Right kidney (tissue), 9 donors: Measurements from ENCODE around the gene HMCN1.

ENCODE experiments used
- DNase-seq: peaks from one replicate; pipeline ENCODE4 v3.0.0-alpha.2; 2016
- long read RNA-seq, 8 donors: transcript quantifications; one replicate each; lab custom pipeline, GENCODE V29; 2026

HMCN1 gene
- long read RNA-seq, donor 1, result 0 reads
- long read RNA-seq, donor 2, result 0 reads
- long read RNA-seq, donor 3, partial matches to known transcripts, result 0 of 1 reads
- long read RNA-seq, donor 3, other reads (novel, unspliced or antisense), result 0 of 1 reads
- long read RNA-seq, donor 4, partial matches to known transcripts, result 5 of 5 reads
- long read RNA-seq, donor 4, other reads (novel, unspliced or antisense), result 0 of 5 reads
- long read RNA-seq, donor 5, result 0 reads
- long read RNA-seq, donor 6, result 0 reads
- long read RNA-seq, donor 7, partial matches to known transcripts, result 10 of 10 reads
- long read RNA-seq, donor 7, other reads (novel, unspliced or antisense), result 0 of 10 reads
- long read RNA-seq, donor 8, result 0 reads

DNA sequence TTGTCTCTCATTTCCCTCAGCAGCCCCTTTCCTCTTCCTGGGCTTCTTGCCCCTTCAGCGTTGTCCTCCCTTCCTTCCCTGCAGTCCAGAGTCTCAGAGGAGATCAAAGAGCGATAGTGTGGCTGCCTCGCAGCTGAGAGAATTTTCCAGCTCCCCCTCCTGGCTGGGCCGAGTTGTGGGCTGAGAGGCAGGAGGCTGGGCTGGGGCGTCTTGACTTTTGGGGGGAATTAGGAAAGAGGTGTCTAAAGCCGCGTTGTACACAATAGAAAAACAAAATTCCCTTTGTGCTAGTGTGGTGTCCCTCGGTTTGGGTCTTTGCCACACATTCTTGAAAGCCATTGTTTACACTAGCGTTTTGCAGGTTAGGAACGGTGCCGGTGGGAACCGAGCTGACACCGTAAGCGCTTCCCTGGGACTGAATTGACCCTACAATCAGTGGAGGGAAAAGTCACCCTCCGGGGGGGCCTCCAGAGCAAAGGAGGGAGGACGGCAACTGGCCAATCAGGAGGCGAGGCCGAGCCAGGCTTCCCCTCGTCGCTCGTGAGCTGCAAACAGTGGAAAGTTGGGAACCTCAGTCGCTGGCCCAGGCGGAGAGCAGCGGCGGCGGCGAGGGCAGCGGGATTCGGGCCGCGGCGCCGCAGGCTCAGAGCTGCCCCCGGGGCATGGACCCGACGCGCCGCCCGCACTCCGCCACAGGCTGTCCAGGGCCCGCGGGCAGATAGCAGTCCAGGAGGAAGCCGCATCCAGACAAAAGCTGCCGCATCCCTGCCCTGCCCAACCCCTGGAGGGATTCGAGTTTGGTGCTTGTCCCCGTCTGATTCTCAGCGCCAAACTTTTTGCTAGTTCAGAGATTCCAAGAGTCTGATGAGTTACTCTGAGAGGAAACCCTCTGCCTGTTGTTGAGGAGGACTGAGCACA is at the start of gene HMCN1:
HMCN1 (plus strand) TSS at position 574 of the 918 bp plus-strand sequence. CDS start 389 bp downstream, outside the sequence.
- DNase-seq, result peak; percentile 90

DNA sequence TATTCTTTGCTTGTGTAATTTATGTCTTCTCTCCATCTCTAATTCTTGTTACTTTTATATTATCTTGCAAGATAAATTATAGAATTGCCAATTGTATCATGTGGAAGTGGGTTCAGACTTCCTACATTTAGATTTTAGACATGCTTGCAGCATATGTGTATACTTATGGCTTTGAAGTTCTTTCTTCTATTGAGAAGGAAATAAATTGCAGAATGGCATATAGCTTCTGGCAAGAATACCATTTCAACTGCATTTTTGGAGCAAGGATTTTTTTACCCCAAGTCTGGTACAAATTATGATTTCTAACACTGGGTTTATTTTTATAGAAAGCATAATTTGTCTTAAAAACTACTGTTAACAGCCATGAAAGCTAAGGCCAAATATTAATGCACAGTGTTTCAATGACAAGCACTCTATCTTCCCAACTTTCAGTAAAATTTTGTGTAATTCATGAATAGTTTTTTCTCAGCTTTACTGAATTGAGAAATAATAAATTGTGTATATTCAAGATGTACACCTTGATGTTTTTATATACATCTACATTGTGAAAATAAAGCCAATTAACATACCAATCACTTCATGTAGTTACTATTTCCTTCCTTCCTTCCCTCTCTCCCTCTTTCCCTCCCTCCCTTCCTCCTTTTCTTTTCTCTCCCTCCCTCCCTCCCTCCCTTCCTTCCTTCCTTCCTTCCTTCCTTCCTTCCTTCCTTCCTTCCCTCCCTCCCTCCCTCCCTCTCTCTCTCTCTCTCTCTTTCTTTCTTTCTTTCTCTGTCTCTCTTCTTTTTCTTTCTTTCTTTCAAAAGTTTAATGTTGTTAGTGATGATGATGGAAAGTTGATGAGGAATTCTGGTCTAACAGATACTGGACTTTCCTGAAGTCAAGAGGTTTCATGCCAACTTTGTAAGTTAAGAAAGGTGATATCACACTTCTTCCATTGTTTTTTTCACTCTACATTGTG is 47.1 kb upstream of the HMCN1 start:
- DNase-seq, result no peak

DNA sequence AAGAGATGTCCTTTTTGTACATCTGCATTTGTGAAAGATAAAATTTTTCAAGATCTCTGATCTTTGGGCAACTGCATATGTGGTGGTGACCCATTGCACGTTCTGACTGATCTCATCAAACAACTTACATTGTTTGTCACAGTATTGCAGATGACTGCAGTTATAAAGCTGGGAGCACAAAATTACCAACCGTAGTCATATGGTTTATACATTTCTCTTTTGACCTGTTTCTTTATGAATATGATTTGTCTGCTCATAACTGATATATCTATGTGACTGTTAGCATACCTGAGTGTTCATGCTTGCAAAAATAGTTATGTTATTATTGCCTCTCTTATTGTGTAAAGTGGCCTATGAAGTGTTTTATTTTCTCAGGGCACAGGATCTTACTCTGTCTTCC is 43.7 kb upstream of the HMCN1 start:
- no peak for DNase-seq

DNA sequence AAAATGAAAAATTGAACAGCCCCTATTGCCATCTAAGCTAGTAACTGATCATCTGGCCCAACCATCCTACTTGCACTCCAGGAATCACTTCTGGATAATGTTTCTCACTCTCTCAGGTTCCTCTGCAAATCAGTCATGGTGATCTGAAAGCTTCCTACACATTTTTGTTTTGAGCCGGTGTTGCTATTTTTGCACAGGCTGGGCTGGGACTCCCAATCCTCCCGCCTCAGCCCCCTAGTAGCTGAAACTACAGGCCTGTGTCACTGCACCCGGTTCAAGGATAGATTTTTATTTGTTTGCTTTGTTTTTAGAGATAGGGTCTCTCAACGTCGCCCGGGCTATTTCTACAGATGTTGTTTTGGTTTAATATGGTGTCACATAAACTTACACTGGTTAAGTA is 40.5 kb upstream of the HMCN1 start:
- no peak for DNase-seq

DNA sequence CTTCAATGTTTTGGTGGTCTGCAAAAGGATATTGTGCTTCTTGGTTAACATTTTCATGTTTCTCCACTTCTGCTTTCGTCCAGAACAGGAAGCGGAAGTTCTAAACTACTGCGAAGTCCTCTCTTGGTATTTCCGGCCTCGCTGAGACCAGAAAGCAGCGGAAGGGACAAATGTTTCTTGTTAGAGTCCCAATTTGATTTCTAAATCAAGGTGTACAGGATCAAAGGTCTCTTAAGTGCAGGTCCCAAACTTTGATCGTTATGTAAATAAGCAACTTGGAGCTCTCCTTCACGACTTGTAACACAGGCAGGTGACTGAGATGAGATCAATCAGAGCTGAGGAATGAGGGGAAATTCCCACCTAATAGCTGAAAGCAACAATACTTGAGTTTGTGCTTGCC is 40.1 kb upstream of the HMCN1 start:
- DNase-seq, result no peak

DNA sequence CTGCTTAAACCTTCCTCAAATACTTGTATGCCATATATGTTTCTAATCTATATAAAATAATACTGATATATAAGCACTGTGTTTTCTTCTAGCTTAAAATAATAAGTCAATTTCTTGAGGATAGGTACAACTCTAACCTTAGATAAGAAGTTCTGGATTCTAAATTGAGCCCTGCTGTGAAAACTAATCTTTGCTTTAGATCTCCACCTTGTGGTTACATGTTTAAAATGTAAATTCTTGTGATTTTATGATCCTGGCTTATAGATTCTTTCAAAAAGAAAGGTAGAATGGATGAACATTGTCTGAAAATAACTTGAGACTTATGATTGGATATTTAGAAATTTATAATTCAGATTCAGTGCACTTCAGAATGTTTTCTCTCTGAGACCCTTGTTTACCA is 38.9 kb upstream of the HMCN1 start:
- DNase-seq, result no peak

DNA sequence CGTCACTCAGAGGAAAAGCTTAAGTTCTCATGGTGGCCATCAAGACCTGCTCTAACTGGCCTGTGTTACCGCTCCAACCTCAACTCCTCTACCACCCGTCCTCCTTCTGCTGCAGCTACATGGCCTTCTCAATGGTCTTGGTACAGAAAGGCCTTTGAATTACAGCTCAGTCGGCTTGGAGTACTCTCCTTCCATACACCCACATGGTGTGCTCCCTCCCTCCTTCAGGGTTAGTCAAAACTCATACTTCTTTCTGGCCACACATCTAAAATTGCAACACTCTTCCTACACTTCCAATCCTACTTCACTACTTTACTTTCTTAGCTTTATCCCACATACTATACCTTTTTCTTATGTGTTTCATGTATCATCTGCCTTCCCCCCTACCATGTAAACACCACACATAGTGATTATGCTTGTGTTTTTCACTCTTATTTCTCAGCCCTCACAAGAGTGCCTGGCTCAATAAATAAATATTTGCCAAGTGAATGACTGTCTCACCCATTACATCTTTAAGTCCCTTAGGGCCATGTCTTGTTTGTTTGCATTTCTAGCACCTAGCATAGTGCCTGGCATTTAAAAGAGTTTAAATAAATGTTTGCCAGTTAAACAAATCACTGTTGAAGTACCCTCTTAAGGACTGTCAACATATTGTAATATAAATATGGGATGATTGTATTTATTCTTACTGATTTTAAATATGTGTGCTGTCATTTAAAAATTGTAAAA is 37.6 kb upstream of the HMCN1 start:
- no peak for DNase-seq

DNA sequence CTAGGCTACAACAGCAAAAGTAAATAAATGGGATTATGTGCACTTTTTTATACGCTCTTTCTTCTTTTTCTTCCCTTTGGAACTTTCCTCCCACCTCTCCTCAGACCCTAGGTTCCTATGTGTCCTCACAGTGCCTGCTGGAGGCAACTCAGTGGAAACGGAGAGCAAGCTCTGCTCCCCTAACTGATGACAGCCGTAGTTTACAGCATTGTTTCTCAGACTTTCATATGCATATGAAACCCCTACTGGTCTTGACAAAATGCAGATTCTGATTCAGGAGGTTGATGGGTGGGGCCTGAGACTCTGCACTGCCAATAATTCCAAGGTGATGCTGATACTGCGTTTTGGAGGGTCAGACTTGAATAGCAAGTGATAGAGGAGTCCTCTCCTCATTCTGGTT is 34.3 kb upstream of the HMCN1 start:
- DNase-seq, result no peak

DNA sequence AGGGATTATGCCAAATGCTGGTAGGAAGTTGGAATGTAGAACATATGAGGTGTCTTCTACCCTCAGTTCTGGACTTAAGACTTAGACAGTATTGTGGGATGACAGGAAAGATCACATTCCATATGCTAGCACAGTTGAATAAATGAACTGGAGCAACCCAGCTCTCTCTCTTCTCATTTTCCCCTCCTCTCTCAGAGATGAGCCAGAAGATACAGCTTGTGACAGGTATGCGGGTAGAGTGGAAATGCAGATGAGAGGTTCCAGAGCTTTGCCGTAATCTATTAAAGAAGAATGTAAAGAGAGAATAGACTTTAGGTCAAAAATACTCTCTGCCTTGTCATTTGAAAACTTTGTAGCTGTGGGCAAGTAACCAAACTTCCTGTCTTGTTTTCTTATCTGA is 32.5 kb upstream of the HMCN1 start:
- no peak for DNase-seq

DNA sequence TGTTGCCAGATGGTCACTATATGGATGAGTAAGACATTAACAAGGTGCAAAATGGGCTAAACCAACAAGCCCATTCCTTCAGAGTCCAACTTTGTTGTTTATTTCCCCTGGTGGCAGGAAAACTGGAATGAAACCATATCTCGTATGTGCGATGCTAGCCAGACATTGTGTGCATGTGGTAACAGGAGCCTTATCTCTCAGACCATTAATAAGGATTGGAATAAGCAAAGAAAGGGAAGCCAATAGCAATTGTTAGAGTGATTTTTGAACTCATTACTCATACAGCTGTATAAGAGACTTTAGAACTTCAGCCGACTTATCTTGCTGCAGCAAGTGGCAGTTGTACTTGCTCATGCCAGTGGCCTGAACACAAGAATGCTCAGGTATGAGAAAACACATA is 30.0 kb upstream of the HMCN1 start:
- no peak for DNase-seq

DNA sequence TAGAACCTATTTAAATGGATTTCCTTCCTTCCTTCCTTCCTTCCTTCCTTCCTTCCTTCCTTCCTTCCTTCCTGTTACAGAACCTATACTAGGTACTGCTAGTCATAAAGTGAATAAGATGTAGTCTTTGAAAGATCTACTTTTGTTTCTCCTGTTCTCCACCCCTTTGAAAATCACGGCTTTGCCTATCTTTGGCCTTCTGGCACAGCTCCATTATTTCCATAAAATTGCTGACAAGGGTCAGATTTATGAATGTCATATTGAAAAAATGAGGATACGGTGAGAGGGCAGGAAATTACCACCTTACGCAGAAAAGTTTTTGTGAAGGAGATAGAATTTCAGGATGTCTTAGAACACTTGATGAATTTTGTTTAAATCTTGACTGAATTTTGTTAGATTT is 18.1 kb upstream of the HMCN1 start:
- no peak for DNase-seq

DNA sequence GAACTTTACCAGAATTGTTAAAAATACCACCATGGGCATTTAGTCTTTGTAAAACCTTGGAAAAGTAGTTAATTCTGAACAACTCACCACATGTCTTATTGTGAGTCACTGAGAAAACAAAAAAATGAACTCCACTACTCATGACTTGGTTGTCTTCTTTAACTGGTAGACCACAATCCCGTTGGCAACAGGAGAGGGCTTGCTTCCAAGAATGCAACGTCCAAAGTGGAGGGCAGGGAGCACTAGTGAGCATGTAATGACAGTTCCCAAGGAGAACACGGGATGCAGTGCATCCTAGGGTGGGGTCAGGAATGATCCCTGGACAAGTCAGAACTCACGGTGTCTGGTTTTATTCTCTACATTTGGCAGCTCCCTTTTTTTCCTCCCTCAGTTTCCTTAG is 15.2 kb upstream of the HMCN1 start:
- DNase-seq, result no peak

DNA sequence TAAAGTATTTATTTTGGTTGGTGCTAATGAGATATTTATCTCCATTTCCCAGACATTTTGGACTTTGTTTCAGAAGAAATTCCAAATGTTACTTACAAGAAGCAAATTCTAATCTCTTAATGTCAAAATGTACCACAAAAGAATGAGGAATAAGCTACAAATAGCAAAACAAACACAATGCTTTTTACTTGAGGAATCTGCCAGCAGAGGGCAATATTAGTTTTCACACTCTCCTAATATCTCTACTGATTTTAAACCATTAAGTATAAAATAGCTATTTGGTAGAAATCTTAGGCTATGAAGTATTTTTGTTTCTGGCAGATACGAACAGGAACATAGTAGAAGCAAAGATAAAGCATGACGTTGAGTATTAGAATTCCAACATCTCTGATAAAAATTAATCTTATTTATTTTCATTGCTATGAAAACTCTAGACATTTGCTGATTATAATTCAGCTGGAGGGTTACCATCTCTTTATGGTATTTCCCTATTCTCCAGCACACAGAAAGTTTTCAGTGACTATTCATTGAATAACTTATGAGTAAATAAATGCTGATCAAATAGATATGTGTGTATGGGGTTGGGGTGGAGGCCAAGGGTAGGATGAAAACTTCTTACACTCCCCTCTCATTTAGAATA is 13.4 kb upstream of the HMCN1 start:
- DNase-seq, result peak; percentile 17

DNA sequence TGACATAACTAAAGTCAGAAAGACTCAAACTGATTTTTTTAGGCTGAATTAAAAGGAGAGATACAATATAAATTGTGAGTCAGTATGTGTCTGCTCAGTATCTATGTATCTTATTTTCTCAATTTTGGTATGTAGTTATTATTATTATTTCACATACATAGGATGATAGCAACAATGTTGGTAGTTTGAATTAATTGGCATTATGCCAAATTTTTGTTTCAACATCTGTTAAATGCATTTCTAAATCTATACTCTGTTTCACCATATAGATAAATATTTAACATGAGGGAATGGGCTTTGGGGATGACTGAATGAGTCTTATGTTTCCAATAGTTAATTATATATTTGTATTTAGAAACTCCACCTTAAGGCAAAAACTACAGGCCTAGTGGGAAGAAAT is 12.6 kb upstream of the HMCN1 start:
- no peak for DNase-seq

DNA sequence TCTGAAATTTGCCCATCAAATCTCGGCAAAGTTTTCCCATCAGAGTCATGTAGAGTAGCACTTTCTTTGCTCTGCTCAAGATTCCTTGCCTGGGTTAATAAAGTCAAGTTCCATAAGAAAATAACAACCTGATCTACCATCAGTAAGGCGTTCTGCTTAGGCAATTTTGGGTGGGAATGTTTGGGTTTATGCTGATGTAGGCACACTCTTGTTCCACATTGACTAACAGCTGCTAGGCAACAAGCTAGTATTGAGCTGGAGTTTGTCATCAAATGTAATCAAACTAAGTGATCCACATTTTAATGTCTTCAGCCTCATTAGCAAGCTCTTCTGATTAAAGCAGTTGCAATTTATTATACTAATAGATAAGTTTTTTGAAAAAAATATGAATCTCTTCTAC is 12.1 kb upstream of the HMCN1 start:
- no peak for DNase-seq

DNA sequence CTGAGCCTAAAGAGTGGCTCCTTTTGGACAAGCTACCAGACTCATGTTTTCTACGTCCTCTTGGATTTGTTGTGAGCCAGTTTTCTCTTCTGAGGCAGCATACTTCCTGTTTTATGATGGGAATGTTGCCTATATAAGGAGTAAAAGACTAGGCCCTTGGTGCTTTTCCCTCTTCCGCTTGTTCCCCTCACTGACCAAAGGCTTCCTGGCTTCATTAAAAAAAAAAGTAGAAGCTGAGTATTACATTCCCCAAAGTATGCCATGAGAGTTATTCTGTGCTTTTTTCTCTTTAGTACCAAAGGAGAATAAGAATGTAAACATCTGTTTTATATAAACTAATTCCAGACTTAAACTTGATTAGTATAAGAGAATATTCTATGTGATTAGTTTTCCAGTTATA is 6.5 kb upstream of the HMCN1 start:
- no peak for DNase-seq

DNA sequence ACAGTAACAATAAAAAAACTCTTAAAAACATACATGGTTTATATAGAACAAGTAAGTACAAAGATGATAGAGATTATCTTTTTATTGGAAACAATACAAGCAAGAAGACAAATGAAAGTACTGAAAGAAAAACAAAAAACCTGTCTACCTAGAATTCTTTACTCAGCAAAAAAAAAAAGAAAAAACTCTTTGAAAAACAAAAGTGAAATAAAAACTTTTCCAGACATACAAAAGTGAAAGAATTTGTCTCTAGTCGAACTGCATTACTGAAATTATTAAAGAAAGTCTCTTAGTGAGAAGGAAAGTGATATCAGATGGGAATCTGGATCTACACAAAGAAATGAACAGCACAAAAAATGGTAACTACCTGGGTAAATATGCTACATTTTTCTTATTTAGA is 2.7 kb upstream of the HMCN1 start:
- DNase-seq, result no peak

DNA sequence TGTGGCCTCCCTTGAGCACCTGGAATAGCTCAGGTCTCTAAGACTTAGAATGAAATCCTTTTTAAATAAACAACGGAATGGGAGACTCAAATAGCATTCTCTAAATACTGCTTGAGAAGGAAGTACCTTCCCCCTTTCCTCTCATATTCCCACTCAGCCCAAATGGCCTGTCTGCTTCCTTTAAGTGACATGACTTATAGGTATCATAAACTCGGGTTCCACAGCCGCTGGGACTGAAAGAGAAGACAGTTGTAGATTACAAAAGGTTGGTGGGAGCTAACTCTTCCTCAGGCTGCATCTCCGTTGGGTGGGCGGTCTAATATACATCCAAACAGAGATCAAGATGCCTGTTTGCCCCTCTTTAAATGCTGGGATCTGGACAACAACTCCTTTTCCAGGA is 1.2 kb upstream of the HMCN1 start:
- peak; percentile 34 for DNase-seq

DNA sequence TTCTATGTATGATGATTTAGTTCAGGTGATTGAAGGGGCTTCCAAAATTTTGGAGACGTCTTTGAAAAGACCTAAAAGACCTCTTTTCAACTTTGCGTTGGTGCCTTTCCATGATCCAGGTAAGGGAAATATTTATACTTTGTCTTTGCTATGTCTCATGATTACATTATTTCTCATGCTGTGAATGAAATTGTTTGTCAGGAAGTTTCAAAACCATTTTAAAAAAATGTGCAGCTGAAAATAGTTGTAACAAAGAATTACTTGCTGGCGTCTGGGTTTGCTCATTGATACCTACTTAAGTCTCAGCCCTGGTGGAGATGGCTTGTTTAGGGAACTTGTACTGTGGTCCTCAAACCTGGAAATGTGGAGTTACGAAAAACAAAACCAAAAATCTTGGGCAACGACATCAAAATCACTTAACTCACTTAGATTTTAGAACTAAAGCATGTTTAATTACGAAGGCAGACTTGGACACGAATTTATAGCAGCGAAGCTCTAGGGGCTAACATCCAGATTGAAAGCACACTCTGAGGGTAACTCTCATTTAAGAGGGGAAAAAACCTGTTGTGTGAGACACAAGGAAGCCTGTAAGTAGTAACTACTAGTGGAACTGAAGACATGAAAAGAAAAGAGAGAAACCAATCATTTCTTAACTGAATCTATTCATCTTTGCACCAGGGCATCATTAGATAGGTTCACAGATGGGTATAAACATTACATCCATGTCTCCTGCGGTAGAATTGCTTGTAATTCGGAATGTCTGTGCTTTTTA is 924 bp downstream of the HMCN1 start:
- DNase-seq, result peak; percentile 36

DNA sequence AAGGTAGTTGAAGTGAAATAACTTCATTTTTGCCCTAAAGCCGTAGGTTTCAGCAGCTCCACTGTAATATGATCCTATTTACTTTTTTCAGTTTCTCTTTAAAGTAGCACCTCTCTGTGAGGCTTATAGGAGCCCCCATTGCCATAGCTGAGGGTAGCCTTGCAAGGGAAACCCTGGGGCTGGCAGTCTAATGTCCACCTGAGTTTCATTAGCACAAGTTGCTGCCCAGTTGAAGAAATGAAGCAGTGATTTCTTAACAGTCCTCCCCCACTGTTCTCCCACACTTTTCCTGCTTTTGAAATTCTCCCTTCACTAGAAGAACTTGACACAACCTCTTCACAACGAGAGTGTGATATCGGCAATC is 1.5 kb downstream of the HMCN1 start:
- DNase-seq, result peak; percentile 41

DNA sequence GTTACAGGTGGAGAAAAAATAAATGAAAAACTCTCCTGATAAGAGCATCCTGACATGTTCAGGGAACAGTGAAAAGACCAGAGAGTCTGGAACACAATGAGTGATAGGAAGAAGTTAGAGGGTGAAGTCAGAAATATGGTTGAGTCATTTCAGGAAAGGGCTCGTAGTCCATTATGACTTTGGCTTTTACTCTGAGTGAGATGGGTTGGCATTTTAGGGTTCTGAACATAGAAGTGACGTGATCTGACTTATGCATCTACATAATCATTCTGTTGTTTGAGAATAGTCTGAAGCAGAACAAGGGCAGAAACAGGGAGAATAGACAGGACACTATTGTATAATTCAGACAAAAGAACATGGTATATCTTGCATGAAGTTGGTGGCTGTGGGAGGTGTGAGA is 5.8 kb downstream of the HMCN1 start:
- DNase-seq, result no peak
